Activated gamma-delta T cell treated with anti-CD3 and anti-CD28 coated beads, Interleukin-2, amount 50 U/mL, for 16 hours (primary cell): ENCODE measurements around the gene RPS6KA2.

Source experiments
- DNase-seq: peaks from one replicate; pipeline ENCODE4 v3.0.0-alpha.2; 2020; ENCODE audit warnings: low read depth

The RPS6KA2 gene

GRCh38 chr6:166501246-166501645 lies 125.8 kb downstream of the RPS6KA2 start:
- no peak for DNase-seq

- no peak for DNase-seq
Measured at GRCh38 chr6:166500246-166500645, 126.8 kb downstream of the RPS6KA2 start.

GRCh38 chr6:166499350-166500163 lies 127.5 kb downstream of the RPS6KA2 start:
- no peak for DNase-seq

- DNase-seq = no peak
Measured at GRCh38 chr6:166498661-166499349, 128.2 kb downstream of the RPS6KA2 start.

GRCh38 chr6:166498228-166498627 lies 128.8 kb downstream of the RPS6KA2 start:
- no peak for DNase-seq

GRCh38 chr6:166497087-166497899 lies 129.8 kb downstream of the RPS6KA2 start:
- no peak for DNase-seq

- no peak for DNase-seq
Measured at GRCh38 chr6:166496460-166496859, 130.6 kb downstream of the RPS6KA2 start.

- DNase-seq = no peak
Measured at GRCh38 chr6:166495487-166496314, 131.3 kb downstream of the RPS6KA2 start.

- DNase-seq = no peak
Measured at GRCh38 chr6:166494757-166495486, 132.1 kb downstream of the RPS6KA2 start.

- no peak for DNase-seq
Measured at GRCh38 chr6:166494101-166494441, 133.0 kb downstream of the RPS6KA2 start.

GRCh38 chr6:166493427-166494100 lies 133.5 kb downstream of the RPS6KA2 start:
- no peak for DNase-seq

GRCh38 chr6:166492092-166492741 lies 134.8 kb downstream of the RPS6KA2 start:
- no peak for DNase-seq

GRCh38 chr6:166490671-166491500 lies 136.2 kb downstream of the RPS6KA2 start:
- no peak for DNase-seq

GRCh38 chr6:166489301-166490155 lies 137.5 kb downstream of the RPS6KA2 start:
- DNase-seq = no peak

- DNase-seq = no peak
Measured at GRCh38 chr6:166488701-166489100, 138.3 kb downstream of the RPS6KA2 start.

GRCh38 chr6:166488076-166488685 lies 138.9 kb downstream of the RPS6KA2 start:
- DNase-seq = peak; percentile 55

- DNase-seq = no peak
Measured at GRCh38 chr6:166487148-166487547, 139.9 kb downstream of the RPS6KA2 start.

- DNase-seq = no peak
Measured at GRCh38 chr6:166486536-166486880, 140.5 kb downstream of the RPS6KA2 start.
